HG02798 (cell line): Measurements from ENCODE around the gene TEAD3.
"Not testable (repeated sequence)": the region's sequence is repeated elsewhere in the genome, so short reads cannot be mapped to it uniquely, and the experiment has no call there.

ENCODE experiments used
- ATAC-seq: cut with Tn5 transposase; IDR thresholded peaks from one replicate; pipeline ENCODE4 v1.9.1; 2021; ENCODE audit warnings: mild to moderate bottlenecking; ENCODE audit not compliant: unreplicated experiment, poor library complexity

TEAD3 gene

GRCh38 chr6:35496841-35497570 lies at the start of gene TEAD3:
Gene TEAD3, minus strand, starts transcription at chr6:35497079.
- peak; percentile 45 for ATAC-seq

- ATAC-seq: no peak
These were observed 48.0 kb upstream of the TEAD3 start for GRCh38 chr6:35544769-35545361.

- ATAC-seq: no peak
These were observed 46.7 kb upstream of the TEAD3 start for GRCh38 chr6:35543459-35544193.

- no peak for ATAC-seq
These were observed 45.0 kb upstream of the TEAD3 start for GRCh38 chr6:35541836-35542235.

- no peak for ATAC-seq
These were observed 42.3 kb upstream of the TEAD3 start for GRCh38 chr6:35539223-35539622.

GRCh38 chr6:35535847-35536246 lies 39.0 kb upstream of the TEAD3 start:
- not testable (repeated sequence) for ATAC-seq

- no peak for ATAC-seq
These were observed 37.7 kb upstream of the TEAD3 start for GRCh38 chr6:35534407-35535170.

- no peak for ATAC-seq
These were observed 37.1 kb upstream of the TEAD3 start for GRCh38 chr6:35533981-35534380.

GRCh38 chr6:35532126-35532525 lies 35.2 kb upstream of the TEAD3 start:
- ATAC-seq: no peak

GRCh38 chr6:35524380-35525020 lies 27.6 kb upstream of the TEAD3 start:
- no peak for ATAC-seq

GRCh38 chr6:35522660-35523658 lies 26.1 kb upstream of the TEAD3 start:
- no peak for ATAC-seq

GRCh38 chr6:35522151-35522550 lies 25.3 kb upstream of the TEAD3 start:
- no peak for ATAC-seq

GRCh38 chr6:35521235-35521634 lies 24.4 kb upstream of the TEAD3 start:
- no peak for ATAC-seq

GRCh38 chr6:35519313-35520015 lies 22.6 kb upstream of the TEAD3 start:
- ATAC-seq: no peak

GRCh38 chr6:35518566-35519312 lies 21.9 kb upstream of the TEAD3 start:
- no peak for ATAC-seq

- ATAC-seq: not testable (repeated sequence)
These were observed 21.1 kb upstream of the TEAD3 start for GRCh38 chr6:35517978-35518377.

GRCh38 chr6:35516712-35517111 lies 19.8 kb upstream of the TEAD3 start:
- no peak for ATAC-seq

GRCh38 chr6:35515939-35516338 lies 19.1 kb upstream of the TEAD3 start:
- not testable (repeated sequence) for ATAC-seq
